Ascending aorta (tissue), 2 donors: ENCODE data around the gene PRR36. TPM values are rescaled to one million over a fixed set of nuclear protein-coding genes. Genes with fewer than 3 reads are reported as not detected.

ENCODE experiments used
- DNase-seq, 2 donors: peaks; one replicate each; pipeline ENCODE4 v3.0.0-alpha.2; 2019; ENCODE audit warnings: low spot score in 2 of 2
- H3K27ac ChIP-seq, 2 donors: fragments of 200-600 bp; sonication (generic); one replicate each; pipeline ENCODE4 v1.5.1; 2016 to 2017; ENCODE audit warnings: mild to moderate bottlenecking in 1 of 2
- H3K27me3 ChIP-seq: fragments of 200-600 bp; sonication (generic); one replicate; pipeline ENCODE4 v1.5.1; 2017
- H3K36me3 ChIP-seq, 2 donors: fragments of 200-600 bp; sonication (generic); one replicate each; pipeline ENCODE4 v1.5.1; 2016
- H3K4me1 ChIP-seq, 2 donors: fragments of 200-600 bp; sonication (generic); one replicate each; pipeline ENCODE4 v1.5.1; 2016 to 2017; ENCODE audit warnings: mild to moderate bottlenecking in 1 of 2
- H3K4me3 ChIP-seq, 2 donors: fragments of 200-600 bp; sonication (generic); one replicate each; pipeline ENCODE4 v1.5.1; 2016 to 2017; ENCODE audit warnings: mild to moderate bottlenecking in 1 of 2
- H3K9me3 ChIP-seq, 2 donors: fragments of 200-600 bp; sonication (generic); one replicate each; pipeline ENCODE4 v1.5.1; 2016
- intact Hi-C: fragments of 100-400 bp; cut with DNase I; formaldehyde crosslinking; loops from one replicate; pipeline ENCODE4 v1.15.1; 2023
- total RNA-seq: library from RNA; depleted of rRNA; stranded (reverse); fragments of >200 nt; gene quantifications from one replicate; pipeline ENCODE4 v1.1.0, GENCODE V29; 2016
- TF ChIP-seq, protein P1 (sequence below), 3 experiments: fragments of 200-600 bp in 2 of 3; fragments of 450-650 bp in 1 of 3; sonication (generic) in 2 of 3; IDR thresholded peaks; one replicate each; pipeline ENCODE4 v1.5.1; 2016 to 2019; ENCODE audit warnings: antibody characterized with exemption in 3 of 3, mild to moderate bottlenecking in 1 of 3, moderate library complexity in 1 of 3

PRR36 gene
- total RNA-seq, 1 donor from 2014 or later, result not detected

DNA sequence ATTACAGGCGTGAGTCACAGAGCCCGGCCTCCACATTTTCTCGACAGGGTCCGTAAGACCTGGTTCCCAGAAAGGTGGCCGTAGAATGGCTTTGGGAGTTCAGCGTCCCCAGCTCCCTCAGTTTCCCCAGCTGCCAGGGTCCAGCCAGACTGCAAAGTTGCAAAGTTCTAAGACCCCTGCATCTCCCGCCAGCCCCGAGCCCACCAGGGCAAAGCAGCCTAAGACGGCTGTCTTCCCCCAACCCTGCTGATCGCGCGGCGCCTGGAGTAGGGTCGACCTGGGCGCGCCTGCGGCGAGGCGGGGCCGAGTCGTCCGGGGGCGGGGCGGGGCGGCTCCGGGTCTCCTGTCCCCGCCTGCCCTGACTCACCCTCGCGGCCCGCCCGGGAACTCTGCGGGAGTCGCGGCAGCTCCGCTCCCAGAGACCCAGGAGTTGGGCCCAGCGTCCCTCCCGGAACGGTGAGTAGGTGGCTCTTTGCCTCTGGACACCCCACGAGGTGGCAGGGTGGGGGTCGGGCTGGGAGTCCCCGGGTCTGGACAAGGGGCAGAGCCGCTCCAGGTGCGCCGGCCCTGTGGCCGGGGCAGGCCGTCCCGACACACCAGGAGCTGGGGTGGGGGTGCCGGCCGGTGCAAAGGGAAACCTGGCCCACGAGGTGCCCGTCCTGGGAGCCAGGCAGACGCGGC lies 14.1 kb upstream of the PRR36 start, which contains the start of gene LRRC8E:
LRRC8E (plus strand) TSS at position 366 of the 681 bp plus-strand sequence. CDS start 7,094 bp downstream, outside the sequence.
- no peaks in the 10 kb centered on the region for H3K4me1 ChIP-seq
- H3K36me3 ChIP-seq, result no peaks in the 10 kb centered on the region
- intact Hi-C loops, result no loop called here
- no peak for DNase-seq
- H3K4me3 ChIP-seq, result peak within 1 kb of the TSS; percentile 16 to 40
- H3K9me3 ChIP-seq, result no peaks in the 10 kb centered on the region
- no peak within 1 kb of the TSS for H3K27ac ChIP-seq
- TF ChIP-seq, protein P1, sequence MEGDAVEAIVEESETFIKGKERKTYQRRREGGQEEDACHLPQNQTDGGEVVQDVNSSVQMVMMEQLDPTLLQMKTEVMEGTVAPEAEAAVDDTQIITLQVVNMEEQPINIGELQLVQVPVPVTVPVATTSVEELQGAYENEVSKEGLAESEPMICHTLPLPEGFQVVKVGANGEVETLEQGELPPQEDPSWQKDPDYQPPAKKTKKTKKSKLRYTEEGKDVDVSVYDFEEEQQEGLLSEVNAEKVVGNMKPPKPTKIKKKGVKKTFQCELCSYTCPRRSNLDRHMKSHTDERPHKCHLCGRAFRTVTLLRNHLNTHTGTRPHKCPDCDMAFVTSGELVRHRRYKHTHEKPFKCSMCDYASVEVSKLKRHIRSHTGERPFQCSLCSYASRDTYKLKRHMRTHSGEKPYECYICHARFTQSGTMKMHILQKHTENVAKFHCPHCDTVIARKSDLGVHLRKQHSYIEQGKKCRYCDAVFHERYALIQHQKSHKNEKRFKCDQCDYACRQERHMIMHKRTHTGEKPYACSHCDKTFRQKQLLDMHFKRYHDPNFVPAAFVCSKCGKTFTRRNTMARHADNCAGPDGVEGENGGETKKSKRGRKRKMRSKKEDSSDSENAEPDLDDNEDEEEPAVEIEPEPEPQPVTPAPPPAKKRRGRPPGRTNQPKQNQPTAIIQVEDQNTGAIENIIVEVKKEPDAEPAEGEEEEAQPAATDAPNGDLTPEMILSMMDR (IDR thresholded peaks at IDR 0.05), result no peak
- peaks cover 3% of the 10 kb centered on the region for H3K27me3 ChIP-seq

DNA sequence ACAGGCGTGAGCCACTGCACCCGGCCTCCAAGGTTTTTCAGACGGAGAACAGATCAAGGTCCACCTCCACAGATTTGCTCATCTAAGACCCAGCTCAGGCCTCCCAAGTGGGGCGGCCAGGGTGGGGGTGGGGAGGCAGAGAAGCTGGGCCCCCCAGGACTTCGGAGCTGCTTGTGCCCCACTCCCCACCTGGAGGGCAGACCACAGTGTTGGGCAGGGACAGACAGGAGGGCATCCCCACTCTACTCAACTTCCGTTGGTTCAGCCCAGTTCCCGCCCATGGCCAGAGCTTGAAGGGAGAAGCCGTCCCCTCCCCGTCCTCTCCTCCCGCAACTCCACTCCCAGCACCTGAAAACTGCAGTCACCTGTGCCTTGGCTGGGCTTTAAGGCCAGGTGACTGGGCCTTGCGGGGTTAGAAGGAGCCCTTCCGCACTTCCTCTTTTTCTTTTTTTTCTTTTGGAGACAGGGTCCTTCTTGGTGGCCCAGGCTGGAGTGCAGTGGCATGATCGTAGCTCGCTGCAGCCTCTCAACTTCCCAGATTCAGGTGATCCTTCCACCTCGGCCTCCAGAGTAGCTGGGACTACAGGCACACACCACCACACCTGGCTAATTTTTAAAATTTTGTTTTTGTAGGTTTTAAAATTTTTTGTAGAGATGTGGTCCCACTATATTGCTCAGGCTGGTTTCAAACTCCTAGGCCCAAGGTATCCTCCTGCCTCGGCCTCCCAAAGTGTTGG lies 13.4 kb upstream of the PRR36 start:
- H3K36me3 ChIP-seq, result no peaks in the 10 kb centered on the region
- no peak overlapping the region for H3K4me3 ChIP-seq
- H3K9me3 ChIP-seq, result no peaks in the 10 kb centered on the region
- H3K27me3 ChIP-seq, result peaks cover 3% of the 10 kb centered on the region
- H3K27ac ChIP-seq, result no peak overlapping the region
- TF ChIP-seq, protein P1 (IDR thresholded peaks at IDR 0.05), result no peak
- no peaks in the 10 kb centered on the region for H3K4me1 ChIP-seq
- intact Hi-C loops, result no loop called here
- DNase-seq, result no peak

DNA sequence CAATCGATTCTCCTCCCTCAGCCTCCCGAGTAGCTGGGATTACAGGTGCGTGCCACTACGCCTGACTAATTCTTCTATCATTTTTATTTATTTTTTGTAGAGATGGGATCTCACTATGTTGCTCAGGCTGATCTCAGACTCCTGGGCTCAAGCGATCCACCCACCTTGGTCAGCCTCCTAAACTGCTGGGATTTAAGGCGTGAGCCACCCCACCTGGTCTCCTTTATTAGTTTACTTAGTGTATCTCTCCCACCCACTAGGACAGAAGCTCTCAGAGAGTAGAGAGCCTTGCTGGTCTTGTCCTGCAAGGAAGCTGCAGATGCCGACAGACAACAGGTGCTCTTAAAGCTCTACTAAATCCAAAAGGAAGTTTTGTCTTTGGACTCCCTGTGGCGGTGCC lies 11.6 kb upstream of the PRR36 start:
- TF ChIP-seq, protein P1 (IDR thresholded peaks at IDR 0.05), result no peak
- Histone ChIP-seq H3K27me3 (peaks cover 3% of the 10 kb centered on the region), H3K36me3 (no peaks in the 10 kb centered on the region), H3K4me3 (no peak overlapping the region), H3K4me1 (no peaks in the 10 kb centered on the region), H3K9me3 (no peaks in the 10 kb centered on the region), H3K27ac (no peak overlapping the region)
- intact Hi-C loops, result no loop called here
- DNase-seq, result no peak

DNA sequence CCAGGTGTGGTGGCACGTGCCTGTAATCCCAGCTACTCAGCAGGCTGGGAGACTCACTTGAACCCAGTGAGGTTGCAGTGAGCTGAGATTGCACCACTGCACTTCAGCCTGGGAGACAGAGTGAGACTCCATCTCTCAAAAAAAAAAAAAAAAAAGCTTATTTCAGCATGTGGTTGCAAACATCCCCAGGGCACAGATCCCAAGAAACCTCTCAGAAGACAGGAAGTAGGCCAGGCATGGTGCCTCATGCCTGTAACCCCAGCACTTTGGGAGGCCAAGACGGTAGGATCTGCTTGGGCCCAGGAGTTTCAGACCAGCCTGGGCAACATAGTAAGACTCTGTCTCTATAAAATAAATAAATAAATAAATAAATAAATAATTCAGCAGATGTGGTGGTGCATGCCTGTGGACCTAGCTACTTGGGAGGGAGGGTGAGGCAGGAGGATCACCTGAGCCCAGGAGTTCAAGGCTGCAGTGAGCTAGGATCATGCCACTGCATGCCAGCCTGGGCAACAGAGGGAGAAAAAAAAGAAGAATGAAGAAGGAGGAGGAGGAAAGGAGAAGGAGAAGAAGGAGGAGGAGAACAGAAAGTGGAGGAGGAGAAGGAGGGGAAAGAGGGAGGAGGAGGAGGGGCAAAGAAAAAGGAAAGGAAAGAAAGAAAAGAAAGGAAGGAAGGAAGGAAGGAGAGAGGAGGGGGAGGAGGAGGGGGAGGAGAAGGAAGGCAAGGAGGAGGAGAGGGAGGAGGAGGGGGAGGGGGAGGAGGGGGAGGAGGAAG lies 9.8 kb upstream of the PRR36 start:
- no peak overlapping the region for H3K4me3 ChIP-seq
- TF ChIP-seq, protein P1 (IDR thresholded peaks at IDR 0.05), result no peak
- intact Hi-C loops, result no loop called here
- H3K9me3 ChIP-seq, result no peaks in the 10 kb centered on the region
- no peaks in the 10 kb centered on the region for H3K36me3 ChIP-seq
- no peak for DNase-seq
- H3K4me1 ChIP-seq, result no peaks in the 10 kb centered on the region
- peaks cover 3% of the 10 kb centered on the region for H3K27me3 ChIP-seq
- no peak overlapping the region for H3K27ac ChIP-seq

DNA sequence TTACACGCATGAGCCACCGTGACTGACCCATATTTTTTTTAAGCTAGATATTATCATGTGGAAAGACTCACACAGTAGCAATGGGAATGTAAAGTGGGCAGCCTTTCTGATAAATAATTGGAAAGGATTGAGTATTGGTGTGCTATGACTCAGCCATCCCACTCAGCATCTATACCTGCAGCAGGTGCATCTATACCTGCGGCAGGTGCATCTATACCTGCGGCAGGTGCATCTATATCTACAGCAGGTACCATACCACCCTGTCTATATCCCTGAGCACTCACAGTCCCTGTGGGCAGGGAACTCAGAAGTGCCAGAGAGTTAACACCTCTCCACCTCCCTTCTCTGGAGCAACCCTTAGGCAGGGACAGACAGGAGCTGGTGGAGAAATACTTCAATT lies 8.9 kb upstream of the PRR36 start:
- TF ChIP-seq, protein P1 (IDR thresholded peaks at IDR 0.05), result no peak
- Histone ChIP-seq H3K4me1 (no peaks in the 10 kb centered on the region), H3K4me3 (no peak overlapping the region), H3K36me3 (no peaks in the 10 kb centered on the region), H3K27me3 (peaks cover under 1% of the 10 kb centered on the region), H3K27ac (no peak overlapping the region), H3K9me3 (no peaks in the 10 kb centered on the region)
- intact Hi-C loops, result no loop called here
- no peak for DNase-seq
